ENCODE data around the gene SMIM9.
"Not testable (repeated sequence)": the region's sequence is repeated elsewhere in the genome, so short reads cannot be mapped to it uniquely, and the experiment has no call there.

The SMIM9 gene

GRCh38 chrX:154829926-154830442 is 4.5 kb downstream of the SMIM9 start:
- no peak for TF ChIP-seq EZH2 (IDR thresholded peaks at IDR 0.05)
- TF ChIP-seq FOXP2 (optimal IDR thresholded peaks at IDR 0.05; ENCODE audit: control extremely low read depth, extremely low read length, insufficient read depth): no peak
- TF ChIP-seq POLR2AphosphoS5 (IDR thresholded peaks at IDR 0.05; ENCODE audit: borderline replicate concordance, low read depth, low read length): no peak
- H3K9ac ChIP-seq (ENCODE audit: insufficient read length): no peak overlapping the region
- no peak overlapping the region for H3K4me3 ChIP-seq
- H3K36me3 ChIP-seq (ENCODE audit: insufficient read depth, low read length): no peaks in the 10 kb centered on the region
- no peaks in the 10 kb centered on the region for H3K9me3 ChIP-seq (ENCODE audit: low read depth, low read length)
- no peak for DNase-seq (ENCODE audit: low read depth, low spot score)
- H3K27ac ChIP-seq: no peak overlapping the region

- Histone ChIP-seq H3K27ac (no peak overlapping the region), H3K9ac (ENCODE audit: insufficient read length) (no peak overlapping the region), H3K4me3 (no peak overlapping the region), H3K9me3 (ENCODE audit: low read depth, low read length) (no peaks in the 10 kb centered on the region), H3K36me3 (ENCODE audit: insufficient read depth, low read length) (no peaks in the 10 kb centered on the region)
- DNase-seq (ENCODE audit: low read depth, low spot score): no peak
- TF ChIP-seq EZH2 (IDR thresholded peaks at IDR 0.05) (no peak), POLR2AphosphoS5 (IDR thresholded peaks at IDR 0.05; ENCODE audit: borderline replicate concordance, low read depth, low read length) (no peak), FOXP2 (optimal IDR thresholded peaks at IDR 0.05; ENCODE audit: control extremely low read depth, extremely low read length, insufficient read depth) (no peak)
Observed at GRCh38 chrX:154829134-154829533, 5.3 kb downstream of the SMIM9 start.

- no peak overlapping the region for H3K27ac ChIP-seq
- H3K36me3 ChIP-seq (ENCODE audit: insufficient read depth, low read length): no peaks in the 10 kb centered on the region
- no peak overlapping the region for H3K9ac ChIP-seq (ENCODE audit: insufficient read length)
- TF ChIP-seq POLR2AphosphoS5 (IDR thresholded peaks at IDR 0.05; ENCODE audit: borderline replicate concordance, low read depth, low read length) (no peak), EZH2 (IDR thresholded peaks at IDR 0.05) (no peak), FOXP2 (optimal IDR thresholded peaks at IDR 0.05; ENCODE audit: control extremely low read depth, extremely low read length, insufficient read depth) (no peak)
- no peaks in the 10 kb centered on the region for H3K9me3 ChIP-seq (ENCODE audit: low read depth, low read length)
- no peak overlapping the region for H3K4me3 ChIP-seq
- no peak for DNase-seq (ENCODE audit: low read depth, low spot score)
Observed at GRCh38 chrX:154828016-154828408, 6.5 kb downstream of the SMIM9 start.

GRCh38 chrX:154827194-154828015 is 7.1 kb downstream of the SMIM9 start:
- TF ChIP-seq POLR2AphosphoS5 (IDR thresholded peaks at IDR 0.05; ENCODE audit: borderline replicate concordance, low read depth, low read length) (no peak), FOXP2 (optimal IDR thresholded peaks at IDR 0.05; ENCODE audit: control extremely low read depth, extremely low read length, insufficient read depth) (no peak), EZH2 (IDR thresholded peaks at IDR 0.05) (no peak)
- no peaks in the 10 kb centered on the region for H3K9me3 ChIP-seq (ENCODE audit: low read depth, low read length)
- no peaks in the 10 kb centered on the region for H3K36me3 ChIP-seq (ENCODE audit: insufficient read depth, low read length)
- no peak for DNase-seq (ENCODE audit: low read depth, low spot score)
- no peak overlapping the region for H3K9ac ChIP-seq (ENCODE audit: insufficient read length)
- H3K27ac ChIP-seq: no peak overlapping the region
- no peak overlapping the region for H3K4me3 ChIP-seq

GRCh38 chrX:154825586-154825985 is 8.9 kb downstream of the SMIM9 start:
- H3K36me3 ChIP-seq (ENCODE audit: insufficient read depth, low read length); H3K9me3 ChIP-seq (ENCODE audit: low read depth, low read length); DNase-seq (ENCODE audit: low read depth, low spot score); H3K4me3 ChIP-seq; H3K27ac ChIP-seq; H3K9ac ChIP-seq (ENCODE audit: insufficient read length): not testable (repeated sequence)

GRCh38 chrX:154824638-154825037 is 9.8 kb downstream of the SMIM9 start:
- Histone ChIP-seq H3K9ac (ENCODE audit: insufficient read length) (no peak overlapping the region), H3K36me3 (ENCODE audit: insufficient read depth, low read length) (no peaks in the 10 kb centered on the region), H3K9me3 (ENCODE audit: low read depth, low read length) (no peaks in the 10 kb centered on the region), H3K4me3 (no peak overlapping the region), H3K27ac (no peak overlapping the region)
- no peak for DNase-seq (ENCODE audit: low read depth, low spot score)
- TF ChIP-seq POLR2AphosphoS5 (IDR thresholded peaks at IDR 0.05; ENCODE audit: borderline replicate concordance, low read depth, low read length): no peak
- no peak for TF ChIP-seq FOXP2 (optimal IDR thresholded peaks at IDR 0.05; ENCODE audit: control extremely low read depth, extremely low read length, insufficient read depth)
- no peak for TF ChIP-seq EZH2 (IDR thresholded peaks at IDR 0.05)

GRCh38 chrX:154822029-154822428 is 12.4 kb downstream of the SMIM9 start:
- Histone ChIP-seq H3K9ac (ENCODE audit: insufficient read length) (no peak overlapping the region), H3K36me3 (ENCODE audit: insufficient read depth, low read length) (no peaks in the 10 kb centered on the region), H3K9me3 (ENCODE audit: low read depth, low read length) (no peaks in the 10 kb centered on the region), H3K4me3 (no peak overlapping the region), H3K27ac (no peak overlapping the region)
- no peak for DNase-seq (ENCODE audit: low read depth, low spot score)
- TF ChIP-seq FOXP2 (optimal IDR thresholded peaks at IDR 0.05; ENCODE audit: control extremely low read depth, extremely low read length, insufficient read depth) (no peak), EZH2 (IDR thresholded peaks at IDR 0.05) (no peak), POLR2AphosphoS5 (IDR thresholded peaks at IDR 0.05; ENCODE audit: borderline replicate concordance, low read depth, low read length) (no peak)

GRCh38 chrX:154821523-154821922 is 12.9 kb downstream of the SMIM9 start:
- Histone ChIP-seq H3K9ac (ENCODE audit: insufficient read length) (no peak overlapping the region), H3K4me3 (no peak overlapping the region), H3K27ac (no peak overlapping the region), H3K9me3 (ENCODE audit: low read depth, low read length) (no peaks in the 10 kb centered on the region), H3K36me3 (ENCODE audit: insufficient read depth, low read length) (no peaks in the 10 kb centered on the region)
- DNase-seq (ENCODE audit: low read depth, low spot score): no peak
- TF ChIP-seq EZH2 (IDR thresholded peaks at IDR 0.05) (no peak), FOXP2 (optimal IDR thresholded peaks at IDR 0.05; ENCODE audit: control extremely low read depth, extremely low read length, insufficient read depth) (no peak), POLR2AphosphoS5 (IDR thresholded peaks at IDR 0.05; ENCODE audit: borderline replicate concordance, low read depth, low read length) (no peak)

All from SK-N-MC (cell line).